K562 (cell line): ENCODE measurements around the gene CDH12. TPM values are rescaled to one million over a fixed set of nuclear protein-coding genes. Genes with fewer than 3 reads are reported as not detected.

Source experiments
- ATAC-seq: fragments of 200-7000 bp; cut with Tn5 transposase; 3 replicates; pipeline ENCODE4 v1.9.1; 2020; ENCODE audit warnings: moderate library complexity
- BruUV-seq: library from RNA; stranded (reverse); fragments of 400-500 nt; replicated peaks from 2 replicates; lab custom pipeline; 2021; lab: Mats Ljungman, UMichigan
- CTCF ChIA-PET: fragments of 300-600 bp; formaldehyde crosslinking; extraction: SDS; loops from one replicate; lab custom pipeline; 2021; ENCODE audit warnings: low intra/inter-chr PET ratio; lab: Yijun Ruan, JAX
- POLR2A ChIA-PET: fragments of 300-600, 350-650 bp; sonication (Branson Sonifier 250); formaldehyde crosslinking; extraction: SDS; loops from one replicate; lab custom pipeline; 2021; ENCODE audit warnings: antibody characterized with exemption, inconsistent platforms; lab: Yijun Ruan, JAX
- DNase-seq, 4 experiments: peaks; one replicate each; pipeline versions ENCODE4 v3.0.0 to v3.0.0-alpha.2; 2011 to 2018; ENCODE audit warnings: low spot score in 3 of 4, mixed read lengths in 3 of 4; ENCODE audit errors: extremely low read depth in 1 of 4
- FAIRE-seq: peaks from 2 replicates; lab custom pipeline; 2011; peaks lifted over from hg19 to GRCh38; lab: Jason Lieb, UNC
- H2AFZ ChIP-seq: 2 replicates; pipeline ENCODE4 v1.6.0; 2011; ENCODE audit warnings: low read depth, low read length, control low read depth, inconsistent platforms
- H3K27ac ChIP-seq: fragments of 200-600 bp; 3 replicates; pipeline ENCODE4 v1.8.0; 2011; ENCODE audit warnings: low read depth, mild to moderate bottlenecking, control low read depth, inconsistent platforms, low read length, moderate library complexity, mixed read lengths; ENCODE audit errors: extremely low read depth
- H3K27me3 ChIP-seq, 2 experiments: fragments of 300-600 bp in 1 of 2; 2 replicates in 1 of 2; 3 replicates in 1 of 2; pipeline versions ENCODE4 v1.6.0 to v1.8.0; 2011; ENCODE audit warnings: inconsistent platforms in 2 of 2, low read length in 2 of 2, mild to moderate bottlenecking in 1 of 2, mixed read lengths in 1 of 2, moderate library complexity in 1 of 2; ENCODE audit not compliant: control insufficient read depth in 2 of 2, insufficient read depth in 2 of 2
- H3K36me3 ChIP-seq: fragments of 300-600 bp; 3 replicates; pipeline ENCODE4 v1.8.0; 2011; ENCODE audit warnings: mild to moderate bottlenecking, low read length, inconsistent platforms; ENCODE audit not compliant: control insufficient read depth, insufficient read depth
- H3K4me1 ChIP-seq, 2 experiments: fragments of 200-600 bp in 1 of 2; replicated peaks in 1 of 2; 2 replicates in 1 of 2; 3 replicates in 1 of 2; pipeline versions ENCODE4 v1.5.1 to v1.8.0; 2011; ENCODE audit warnings: inconsistent platforms in 2 of 2, low read length in 2 of 2, mild to moderate bottlenecking in 1 of 2, mixed read lengths in 1 of 2, moderate library complexity in 1 of 2; ENCODE audit not compliant: control insufficient read depth in 2 of 2, insufficient read depth in 2 of 2
- H3K4me2 ChIP-seq: 2 replicates; pipeline ENCODE4 v1.6.1; 2011; ENCODE audit warnings: low read length, control low read depth, inconsistent platforms, mixed read lengths; ENCODE audit not compliant: insufficient read depth
- H3K4me3 ChIP-seq: fragments of 200-600 bp; sonication (generic), shearing (Covaris generic); 2 replicates; pipeline ENCODE4 v1.5.1; 2016; ENCODE audit warnings: control low read depth, inconsistent platforms
- H3K79me2 ChIP-seq: fragments of 200-600 bp; 3 replicates; pipeline ENCODE4 v1.8.0; 2011; ENCODE audit warnings: low read length, inconsistent platforms; ENCODE audit not compliant: control insufficient read depth, insufficient read depth
- H3K9ac ChIP-seq, 2 experiments: 2 replicates each; pipeline versions ENCODE4 v1.6.0 to v1.6.1; 2011; ENCODE audit warnings: low read depth in 2 of 2, low read length in 2 of 2, control low read depth in 1 of 2, inconsistent platforms in 1 of 2, mild to moderate bottlenecking in 1 of 2, mixed read lengths in 1 of 2; ENCODE audit not compliant: insufficient read depth in 1 of 2
- H3K9me1 ChIP-seq: one replicate; pipeline ENCODE4 v1.6.0; 2011; ENCODE audit warnings: inconsistent platforms, mild to moderate bottlenecking, low read length, moderate library complexity; ENCODE audit not compliant: control insufficient read depth, insufficient read depth
- H3K9me3 ChIP-seq: replicated peaks from 2 replicates; pipeline ENCODE4 v1.5.1; 2011; ENCODE audit warnings: low read depth, low read length, inconsistent platforms; ENCODE audit not compliant: control insufficient read depth, insufficient read depth
- H4K20me1 ChIP-seq: replicated peaks from 2 replicates; pipeline ENCODE4 v1.6.1; 2011; ENCODE audit warnings: low read length, inconsistent platforms, mixed read lengths; ENCODE audit not compliant: control insufficient read depth, insufficient read depth
- KAT2B ChIP-seq: IDR thresholded peaks from one replicate; pipeline ENCODE4 v1.6.1; 2012; ENCODE audit warnings: low read depth, mild to moderate bottlenecking, control low read depth, inconsistent platforms, low read length, moderate library complexity
- SMAD4 ChIP-seq: fragments of 250-450 bp; sonication (Bioruptor Pico); conservative IDR thresholded peaks from 2 replicates; pipeline ENCODE4 v1.8.0; 2021; ENCODE audit warnings: inconsistent platforms, mild to moderate bottlenecking, moderate library complexity
- ZNF140 ChIP-seq: fragments of 250-450 bp; sonication (Bioruptor Pico); IDR thresholded peaks from 2 replicates; pipeline ENCODE4 v1.8.0; 2021; ENCODE audit warnings: moderate library complexity, mild to moderate bottlenecking, inconsistent platforms
- WGBS: fragments of 100-300 bp; shearing (Covaris generic); methylation state at CpG from one replicate; pipeline ENCODE4 v1.1.6; 2016; ENCODE audit warnings: low coverage, mixed read lengths; ENCODE audit not compliant: insufficient coverage; ENCODE audit errors: missing lambda C conversion rate; 5-methylcytosine and 5-hydroxymethylcytosine counted together
- in situ Hi-C: fragments of 300-500 bp; cut with MboI; formaldehyde crosslinking; loops from 4 replicates; pipeline ENCODE4 v1.15.0; 2018; ENCODE audit warnings: inconsistent platforms, mixed read lengths
- intact Hi-C: fragments of 100-400 bp; cut with micrococcal nuclease; formaldehyde crosslinking; loops from 2 replicates; pipeline ENCODE4 v1.14.2; 2022
- polyA plus RNA-seq, 8 experiments: library from polyadenylated mRNA; depleted of rRNA in 4 of 8; stranded (reverse) in 5 of 8; unstranded in 3 of 8; fragments of >200 nt; fragmentation: Nextera tagmentation in 2 of 8; fragmentation: Illumina TruSeq in 1 of 8; extraction: Ambion mirVana in 2 of 8; extraction: Trizol in 1 of 8; gene quantifications; 2 replicates each; pipeline versions ENCODE4 v1.2.1 to v1.2.3, GENCODE V29; 2011 to 2014; ENCODE audit warnings: inconsistent platforms in 1 of 8, missing spikeins in 1 of 8
- total RNA-seq, 7 experiments: library from RNA; depleted of rRNA in 6 of 7; stranded (reverse); fragments of >200 nt in 6 of 7; fragmentation: Illumina TruSeq in 2 of 7; extraction: Trizol in 2 of 7; gene quantifications; 2 replicates each; pipeline versions ENCODE4 v1.2.1 to v1.2.3, GENCODE V29; 2011 to 2021; ENCODE audit warnings: low replicate concordance in 1 of 7
- TF ChIP-seq, protein P1 (sequence below), 2 experiments: fragments of 450-650 bp in 1 of 2; sonication (generic) in 1 of 2; formaldehyde crosslinking in 1 of 2; IDR thresholded peaks; 2 replicates each; pipeline versions ENCODE4 v1.7.1 to v1.9.0; 2016 to 2022; ENCODE audit warnings: inconsistent platforms in 1 of 2, mild to moderate bottlenecking in 1 of 2, missing genetic modification reagents in 1 of 2

Gene CDH12
- total and polyA plus RNA-seq, 9 of the 15 experiments (the other 6 are each of a cell fraction or from before 2014, with no cell fraction given), result 0.03 to 1.7 (median 0.37) TPM

DNA sequence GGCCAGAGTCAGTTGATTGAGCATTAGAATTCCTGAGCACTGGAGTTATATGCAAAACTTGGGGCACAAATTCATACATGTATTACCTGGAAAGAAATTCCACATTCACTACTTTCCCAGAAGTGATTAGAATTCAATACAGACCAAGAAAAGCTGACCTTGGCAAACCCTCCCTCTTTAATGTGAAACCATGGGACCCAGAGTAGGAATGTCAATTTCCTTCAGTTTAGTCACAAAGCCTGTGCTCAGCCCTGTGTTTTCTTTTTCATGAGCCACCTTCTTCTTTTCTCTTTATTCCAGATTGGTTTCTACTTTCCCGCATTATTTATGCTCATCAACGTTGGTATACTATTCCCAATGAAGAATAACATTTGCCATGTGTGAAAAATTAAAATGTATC is 420.2 kb downstream of the CDH12 start:
- Histone ChIP-seq H3K9me3 (no peaks in the 10 kb centered on the region; the same call in 1 of the 2 replicates), H3K9ac (no peak overlapping the region), H4K20me1 (no peaks in the 10 kb centered on the region), H3K27ac (no peak overlapping the region), H3K4me2 (no peak overlapping the region), H3K9me1 (no peaks in the 10 kb centered on the region), H3K4me3 (no peak overlapping the region), H3K27me3 (no peaks in the 10 kb centered on the region), H3K4me1 (no peaks in the 10 kb centered on the region), H2AFZ (no peak overlapping the region), H3K79me2 (no peaks in the 10 kb centered on the region), H3K36me3 (no peaks in the 10 kb centered on the region)
- no peak for FAIRE-seq
- ChIA-PET POLR2A (no interaction called here), CTCF (no interaction called here)
- no TSS peak for BruUV-seq
- intact Hi-C loops, result no loop called here
- ATAC-seq, result no peak
- 2% methylated on average over 2 of the region's 2 CpGs for WGBS
- in situ Hi-C loops, result no loop called here
- DNase-seq, result no peak
- TF ChIP-seq ZNF140 (CRISPR knock-in tag), result no peak
- no peak for TF ChIP-seq KAT2B
- TF ChIP-seq, protein P1, sequence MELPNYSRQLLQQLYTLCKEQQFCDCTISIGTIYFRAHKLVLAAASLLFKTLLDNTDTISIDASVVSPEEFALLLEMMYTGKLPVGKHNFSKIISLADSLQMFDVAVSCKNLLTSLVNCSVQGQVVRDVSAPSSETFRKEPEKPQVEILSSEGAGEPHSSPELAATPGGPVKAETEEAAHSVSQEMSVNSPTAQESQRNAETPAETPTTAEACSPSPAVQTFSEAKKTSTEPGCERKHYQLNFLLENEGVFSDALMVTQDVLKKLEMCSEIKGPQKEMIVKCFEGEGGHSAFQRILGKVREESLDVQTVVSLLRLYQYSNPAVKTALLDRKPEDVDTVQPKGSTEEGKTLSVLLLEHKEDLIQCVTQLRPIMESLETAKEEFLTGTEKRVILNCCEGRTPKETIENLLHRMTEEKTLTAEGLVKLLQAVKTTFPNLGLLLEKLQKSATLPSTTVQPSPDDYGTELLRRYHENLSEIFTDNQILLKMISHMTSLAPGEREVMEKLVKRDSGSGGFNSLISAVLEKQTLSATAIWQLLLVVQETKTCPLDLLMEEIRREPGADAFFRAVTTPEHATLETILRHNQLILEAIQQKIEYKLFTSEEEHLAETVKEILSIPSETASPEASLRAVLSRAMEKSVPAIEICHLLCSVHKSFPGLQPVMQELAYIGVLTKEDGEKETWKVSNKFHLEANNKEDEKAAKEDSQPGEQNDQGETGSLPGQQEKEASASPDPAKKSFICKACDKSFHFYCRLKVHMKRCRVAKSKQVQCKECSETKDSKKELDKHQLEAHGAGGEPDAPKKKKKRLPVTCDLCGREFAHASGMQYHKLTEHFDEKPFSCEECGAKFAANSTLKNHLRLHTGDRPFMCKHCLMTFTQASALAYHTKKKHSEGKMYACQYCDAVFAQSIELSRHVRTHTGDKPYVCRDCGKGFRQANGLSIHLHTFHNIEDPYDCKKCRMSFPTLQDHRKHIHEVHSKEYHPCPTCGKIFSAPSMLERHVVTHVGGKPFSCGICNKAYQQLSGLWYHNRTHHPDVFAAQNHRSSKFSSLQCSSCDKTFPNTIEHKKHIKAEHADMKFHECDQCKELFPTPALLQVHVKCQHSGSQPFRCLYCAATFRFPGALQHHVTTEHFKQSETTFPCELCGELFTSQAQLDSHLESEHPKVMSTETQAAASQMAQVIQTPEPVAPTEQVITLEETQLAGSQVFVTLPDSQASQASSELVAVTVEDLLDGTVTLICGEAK (IDR thresholded peaks at IDR 0.05), result no peak
- TF ChIP-seq, protein P1 (CRISPR knock-in tag; IDR thresholded peaks at IDR 0.05), result no peak
- no peak for TF ChIP-seq SMAD4 (CRISPR knock-in tag)
